ENCODE results near the gene FBXL17. TPM values are rescaled to one million over a fixed set of nuclear protein-coding genes. Genes with fewer than 3 reads are reported as not detected.

The FBXL17 gene
- total RNA-seq, 2 donors from 2014 or later: 12.5 to 14.5 TPM

- H3K27ac Mint-ChIP-seq: no peak overlapping the region
- H3K36me3 Mint-ChIP-seq (ENCODE audit: insufficient read depth in 2 of 2): peaks cover 0 to 3% of the 10 kb centered on the region in 2 donors
- DNase-seq: no peak
- no peak for ATAC-seq (replicated peaks in 1 of 2)
- no peaks in the 10 kb centered on the region for H3K4me1 Mint-ChIP-seq (ENCODE audit: low read depth)
- H3K27me3 Mint-ChIP-seq (ENCODE audit: low read depth): no peaks in the 10 kb centered on the region
- no peak overlapping the region for H3K4me3 Mint-ChIP-seq
- no peaks in the 10 kb centered on the region for H3K9me3 Mint-ChIP-seq
Observed at GRCh38 chr5:107968998-107969397, 412.9 kb downstream of the FBXL17 start.

DNA sequence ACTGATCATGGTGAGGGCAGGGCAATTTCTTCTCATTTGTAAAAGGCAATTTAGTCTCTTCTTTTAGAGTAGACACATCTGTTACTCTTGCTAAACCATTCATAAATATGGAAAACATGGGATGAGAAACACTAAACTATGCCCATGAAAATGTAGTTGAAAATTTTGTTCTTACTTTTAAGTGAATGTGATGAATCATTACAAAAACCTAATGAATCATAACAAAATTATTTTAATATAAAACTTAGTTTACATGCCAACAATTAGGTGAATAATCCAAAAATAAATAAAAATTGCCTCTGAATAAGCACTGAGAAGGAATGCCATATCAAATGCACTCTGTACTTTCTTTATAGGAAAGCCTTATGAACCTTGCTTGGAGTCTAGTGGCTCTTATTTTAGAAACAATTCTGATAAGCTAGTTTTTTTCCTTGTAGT lies 413.5 kb downstream of the FBXL17 start:
- ATAC-seq (replicated peaks in 1 of 2): no peak
- Mint-ChIP-seq H3K36me3 (ENCODE audit: insufficient read depth in 2 of 2) (peaks cover 0 to 3% of the 10 kb centered on the region in 2 donors), H3K27me3 (ENCODE audit: low read depth) (no peaks in the 10 kb centered on the region), H3K27ac (no peak overlapping the region), H3K4me3 (no peak overlapping the region), H3K9me3 (no peaks in the 10 kb centered on the region), H3K4me1 (ENCODE audit: low read depth) (no peaks in the 10 kb centered on the region)
- DNase-seq: no peak

DNA sequence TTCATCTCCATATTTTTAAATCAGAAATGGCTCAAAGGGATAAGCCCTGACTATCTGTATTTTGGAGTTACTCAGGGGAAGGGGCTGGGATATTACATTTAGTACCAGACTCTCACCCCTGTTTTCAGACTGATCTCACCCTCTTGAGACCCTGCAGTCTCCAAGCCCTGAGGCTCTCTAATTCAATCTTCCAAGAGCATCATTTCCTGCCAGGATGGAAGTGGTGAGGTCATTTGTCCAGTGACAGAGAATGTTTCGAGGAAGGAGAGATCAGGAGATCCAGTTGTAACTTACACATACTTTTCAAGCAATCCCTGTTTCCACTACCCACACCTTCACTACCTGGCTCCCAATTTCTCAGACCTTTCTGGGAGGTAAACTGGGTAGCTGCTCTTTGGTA lies 415.7 kb downstream of the FBXL17 start:
- no peaks in the 10 kb centered on the region for H3K9me3 Mint-ChIP-seq
- H3K27me3 Mint-ChIP-seq (ENCODE audit: low read depth): no peaks in the 10 kb centered on the region
- H3K4me3 Mint-ChIP-seq: no peak overlapping the region
- H3K36me3 Mint-ChIP-seq (ENCODE audit: insufficient read depth in 2 of 2): peaks cover 0 to 2% of the 10 kb centered on the region in 2 donors
- H3K4me1 Mint-ChIP-seq (ENCODE audit: low read depth): no peaks in the 10 kb centered on the region
- DNase-seq (no peak), ATAC-seq (replicated peaks in 1 of 2) (no peak)
- H3K27ac Mint-ChIP-seq: no peak overlapping the region

GRCh38 chr5:107964722-107965121 lies 417.2 kb downstream of the FBXL17 start:
- H3K27ac Mint-ChIP-seq: no peak overlapping the region
- H3K9me3 Mint-ChIP-seq: no peaks in the 10 kb centered on the region
- no peak for DNase-seq
- H3K4me3 Mint-ChIP-seq: no peak overlapping the region
- no peaks in the 10 kb centered on the region for H3K27me3 Mint-ChIP-seq (ENCODE audit: low read depth)
- peaks cover 0 to 2% of the 10 kb centered on the region in 2 donors for H3K36me3 Mint-ChIP-seq (ENCODE audit: insufficient read depth in 2 of 2)
- no peak for ATAC-seq (replicated peaks in 1 of 2)
- H3K4me1 Mint-ChIP-seq (ENCODE audit: low read depth): peaks cover 12% of the 10 kb centered on the region

GRCh38 chr5:107959573-107960279 lies 422.2 kb downstream of the FBXL17 start:
- Mint-ChIP-seq H3K9me3 (no peaks in the 10 kb centered on the region), H3K36me3 (ENCODE audit: insufficient read depth in 2 of 2) (no peaks in the 10 kb centered on the region), H3K4me1 (ENCODE audit: low read depth) (peaks cover 31% of the 10 kb centered on the region), H3K27ac (peak overlapping the region; percentile 70), H3K4me3 (no peak overlapping the region), H3K27me3 (ENCODE audit: low read depth) (no peaks in the 10 kb centered on the region)
- DNase-seq: no peak
- no peak for ATAC-seq (replicated peaks in 1 of 2)

GRCh38 chr5:107958861-107959260 lies 423.0 kb downstream of the FBXL17 start:
- DNase-seq (no peak), ATAC-seq (replicated peaks in 1 of 2) (no peak)
- peak overlapping the region; percentile 57 for H3K27ac Mint-ChIP-seq
- no peak overlapping the region for H3K4me3 Mint-ChIP-seq
- H3K9me3 Mint-ChIP-seq: no peaks in the 10 kb centered on the region
- no peaks in the 10 kb centered on the region for H3K27me3 Mint-ChIP-seq (ENCODE audit: low read depth)
- H3K4me1 Mint-ChIP-seq (ENCODE audit: low read depth): peaks cover 31% of the 10 kb centered on the region
- H3K36me3 Mint-ChIP-seq (ENCODE audit: insufficient read depth in 2 of 2): no peaks in the 10 kb centered on the region

DNA sequence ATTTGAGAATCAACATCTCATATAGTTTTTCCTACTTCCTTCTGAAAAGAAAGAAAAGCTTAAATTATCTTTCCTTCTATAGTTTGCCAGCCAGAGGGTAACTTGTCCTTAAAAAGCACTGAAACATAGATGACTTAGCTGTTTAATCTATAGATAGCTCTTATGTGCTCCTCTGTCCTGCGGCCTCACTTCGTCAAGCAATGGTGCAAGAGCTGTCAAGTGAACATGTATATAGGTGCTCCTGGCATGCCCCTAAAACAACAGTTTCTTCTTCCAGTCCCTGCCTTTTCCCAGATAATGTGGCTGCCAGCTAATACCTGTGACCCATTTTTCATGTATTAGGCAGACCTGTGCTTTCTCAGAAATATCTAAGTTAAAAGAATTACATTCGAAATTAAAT lies 423.5 kb downstream of the FBXL17 start:
- Mint-ChIP-seq H3K36me3 (ENCODE audit: insufficient read depth in 2 of 2) (no peaks in the 10 kb centered on the region), H3K27me3 (ENCODE audit: low read depth) (no peaks in the 10 kb centered on the region), H3K27ac (no peak overlapping the region), H3K9me3 (no peaks in the 10 kb centered on the region), H3K4me3 (no peak overlapping the region), H3K4me1 (ENCODE audit: low read depth) (peaks cover 31% of the 10 kb centered on the region)
- DNase-seq (no peak), ATAC-seq (replicated peaks in 1 of 2) (no peak)

GRCh38 chr5:107957051-107957450 lies 424.8 kb downstream of the FBXL17 start:
- ATAC-seq (replicated peaks in 1 of 2): no peak
- H3K36me3 Mint-ChIP-seq (ENCODE audit: insufficient read depth in 2 of 2): no peaks in the 10 kb centered on the region

GRCh38 chr5:107955321-107955720 lies 426.6 kb downstream of the FBXL17 start:
- Mint-ChIP-seq H3K4me3 (no peak overlapping the region), H3K4me1 (ENCODE audit: low read depth) (peaks cover 35% of the 10 kb centered on the region), H3K27me3 (ENCODE audit: low read depth) (no peaks in the 10 kb centered on the region), H3K9me3 (no peaks in the 10 kb centered on the region), H3K27ac (no peak overlapping the region), H3K36me3 (ENCODE audit: insufficient read depth in 2 of 2) (no peaks in the 10 kb centered on the region)
- ATAC-seq (replicated peaks in 1 of 2) (no peak), DNase-seq (no peak)

More at GRCh38 chr5:107957051-107957450, 424.8 kb downstream of the FBXL17 start:
- peaks cover 31% of the 10 kb centered on the region for H3K4me1 Mint-ChIP-seq (ENCODE audit: low read depth)
- no peaks in the 10 kb centered on the region for H3K9me3 Mint-ChIP-seq
- no peak overlapping the region for H3K4me3 Mint-ChIP-seq
- H3K27ac Mint-ChIP-seq: no peak overlapping the region
- no peak for DNase-seq
- no peaks in the 10 kb centered on the region for H3K27me3 Mint-ChIP-seq (ENCODE audit: low read depth)

GRCh38 chr5:107954254-107954653 lies 427.6 kb downstream of the FBXL17 start:
- H3K9me3 Mint-ChIP-seq: no peaks in the 10 kb centered on the region
- no peaks in the 10 kb centered on the region for H3K27me3 Mint-ChIP-seq (ENCODE audit: low read depth)
- H3K4me3 Mint-ChIP-seq: no peak overlapping the region
- no peaks in the 10 kb centered on the region for H3K36me3 Mint-ChIP-seq (ENCODE audit: insufficient read depth in 2 of 2)
- no peak for DNase-seq
- no peak overlapping the region for H3K27ac Mint-ChIP-seq
- no peak for ATAC-seq (replicated peaks in 1 of 2)
- peaks cover 33% of the 10 kb centered on the region for H3K4me1 Mint-ChIP-seq (ENCODE audit: low read depth)

GRCh38 chr5:107952450-107952849 lies 429.4 kb downstream of the FBXL17 start:
- H3K4me3 Mint-ChIP-seq: no peak overlapping the region
- H3K4me1 Mint-ChIP-seq (ENCODE audit: low read depth): peaks cover 34% of the 10 kb centered on the region
- H3K27me3 Mint-ChIP-seq (ENCODE audit: low read depth): no peaks in the 10 kb centered on the region

GRCh38 chr5:107951309-107951708 lies 430.6 kb downstream of the FBXL17 start:
- no peak overlapping the region for H3K27ac Mint-ChIP-seq
- H3K9me3 Mint-ChIP-seq: peaks cover 0 to 3% of the 10 kb centered on the region in 2 donors
- ATAC-seq (replicated peaks in 1 of 2): no peak
- H3K36me3 Mint-ChIP-seq (ENCODE audit: insufficient read depth in 2 of 2): peaks cover 0 to 3% of the 10 kb centered on the region in 2 donors
- no peaks in the 10 kb centered on the region for H3K27me3 Mint-ChIP-seq (ENCODE audit: low read depth)
- DNase-seq: no peak
- H3K4me3 Mint-ChIP-seq: no peak overlapping the region
- peaks cover 28% of the 10 kb centered on the region for H3K4me1 Mint-ChIP-seq (ENCODE audit: low read depth)

More at GRCh38 chr5:107952450-107952849, 429.4 kb downstream of the FBXL17 start:
- ATAC-seq (replicated peaks in 1 of 2): no peak
- no peak for DNase-seq
- Mint-ChIP-seq H3K27ac (no peak overlapping the region), H3K9me3 (peaks cover 0 to 3% of the 10 kb centered on the region in 2 donors), H3K36me3 (ENCODE audit: insufficient read depth in 2 of 2) (peaks cover 0 to 3% of the 10 kb centered on the region in 2 donors)

DNA sequence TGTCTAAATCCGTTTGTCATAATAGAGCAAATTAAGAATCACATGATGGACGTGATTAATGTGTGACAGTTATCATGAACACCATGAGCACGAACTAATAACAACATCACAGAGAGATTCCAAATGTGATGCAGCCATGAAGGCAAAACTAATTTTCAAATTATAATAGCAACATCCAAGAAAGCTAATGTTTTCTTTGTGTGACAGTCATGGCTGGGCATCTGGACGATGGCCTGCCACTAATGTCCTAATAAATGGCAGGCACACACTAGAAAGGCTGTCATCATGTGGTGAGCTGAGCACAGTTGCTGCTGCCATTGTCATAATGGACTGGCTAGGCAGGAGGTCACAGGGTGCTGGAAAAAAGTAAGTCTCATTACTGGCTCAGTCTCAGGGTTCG lies 431.1 kb downstream of the FBXL17 start:
- no peaks in the 10 kb centered on the region for H3K27me3 Mint-ChIP-seq (ENCODE audit: low read depth)
- no peak overlapping the region for H3K27ac Mint-ChIP-seq
- H3K36me3 Mint-ChIP-seq (ENCODE audit: insufficient read depth in 2 of 2): peaks cover 0 to 3% of the 10 kb centered on the region in 2 donors
- peaks cover 28% of the 10 kb centered on the region for H3K4me1 Mint-ChIP-seq (ENCODE audit: low read depth)
- DNase-seq (no peak), ATAC-seq (replicated peaks in 1 of 2) (no peak)
- H3K9me3 Mint-ChIP-seq: peaks cover 0 to 3% of the 10 kb centered on the region in 2 donors
- no peak overlapping the region for H3K4me3 Mint-ChIP-seq

Measured in activated T-cell treated with anti-CD3 and anti-CD28 coated beads, Interleukin-2, amount 50 U/mL, for 72 hours (primary cell).